GM13976 (cell line): ENCODE results near the gene EDN3.
"Not testable (repeated sequence)": the region's sequence is repeated elsewhere in the genome, so short reads cannot be mapped to it uniquely, and the experiment has no call there.

Experiments
- DNase-seq: peaks from one replicate; pipeline ENCODE4 v3.0.0; 2012; ENCODE audit warnings: low spot score
- in situ Hi-C: fragments of 300-500 bp; cut with MboI; formaldehyde crosslinking; loops from one replicate; pipeline ENCODE4 v1.12.0; 2022; ENCODE audit warnings: low sequenced_read_pairs, mixed read lengths, inconsistent platforms; ENCODE audit not compliant: unreplicated experiment
- TF ChIP-seq, protein P1 (sequence below): IDR thresholded peaks from 2 replicates; pipeline ENCODE4 v1.5.1; 2012; ENCODE audit warnings: borderline replicate concordance, mild to moderate bottlenecking; ENCODE audit not compliant: insufficient read depth; ENCODE audit errors: extremely low read depth, missing control alignments, control extremely low read depth

The EDN3 gene

DNA sequence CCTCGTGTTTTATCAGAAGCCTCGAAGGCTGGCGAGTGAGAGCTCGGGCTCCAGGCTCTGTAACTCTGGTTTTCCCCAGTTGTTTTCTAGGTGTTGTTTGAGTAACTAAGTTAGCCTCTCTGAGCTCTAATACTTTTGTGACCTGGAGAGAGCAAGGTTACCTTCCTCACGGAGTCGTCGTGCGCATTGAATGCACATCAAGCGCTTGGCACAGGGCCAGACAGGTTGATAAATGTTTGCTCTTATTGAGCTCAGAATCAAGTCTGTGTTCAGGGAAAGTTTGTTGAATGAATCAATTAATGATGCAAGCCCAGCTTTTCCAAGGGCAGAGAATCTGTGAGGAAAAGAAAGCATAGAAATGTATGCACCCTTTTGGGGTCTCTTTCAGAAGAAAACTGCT lies 33.5 kb downstream of the EDN3 start:
- TF ChIP-seq, protein P1, sequence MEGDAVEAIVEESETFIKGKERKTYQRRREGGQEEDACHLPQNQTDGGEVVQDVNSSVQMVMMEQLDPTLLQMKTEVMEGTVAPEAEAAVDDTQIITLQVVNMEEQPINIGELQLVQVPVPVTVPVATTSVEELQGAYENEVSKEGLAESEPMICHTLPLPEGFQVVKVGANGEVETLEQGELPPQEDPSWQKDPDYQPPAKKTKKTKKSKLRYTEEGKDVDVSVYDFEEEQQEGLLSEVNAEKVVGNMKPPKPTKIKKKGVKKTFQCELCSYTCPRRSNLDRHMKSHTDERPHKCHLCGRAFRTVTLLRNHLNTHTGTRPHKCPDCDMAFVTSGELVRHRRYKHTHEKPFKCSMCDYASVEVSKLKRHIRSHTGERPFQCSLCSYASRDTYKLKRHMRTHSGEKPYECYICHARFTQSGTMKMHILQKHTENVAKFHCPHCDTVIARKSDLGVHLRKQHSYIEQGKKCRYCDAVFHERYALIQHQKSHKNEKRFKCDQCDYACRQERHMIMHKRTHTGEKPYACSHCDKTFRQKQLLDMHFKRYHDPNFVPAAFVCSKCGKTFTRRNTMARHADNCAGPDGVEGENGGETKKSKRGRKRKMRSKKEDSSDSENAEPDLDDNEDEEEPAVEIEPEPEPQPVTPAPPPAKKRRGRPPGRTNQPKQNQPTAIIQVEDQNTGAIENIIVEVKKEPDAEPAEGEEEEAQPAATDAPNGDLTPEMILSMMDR = no peak
- no peak for DNase-seq
- in situ Hi-C loops = no loop called here

DNA sequence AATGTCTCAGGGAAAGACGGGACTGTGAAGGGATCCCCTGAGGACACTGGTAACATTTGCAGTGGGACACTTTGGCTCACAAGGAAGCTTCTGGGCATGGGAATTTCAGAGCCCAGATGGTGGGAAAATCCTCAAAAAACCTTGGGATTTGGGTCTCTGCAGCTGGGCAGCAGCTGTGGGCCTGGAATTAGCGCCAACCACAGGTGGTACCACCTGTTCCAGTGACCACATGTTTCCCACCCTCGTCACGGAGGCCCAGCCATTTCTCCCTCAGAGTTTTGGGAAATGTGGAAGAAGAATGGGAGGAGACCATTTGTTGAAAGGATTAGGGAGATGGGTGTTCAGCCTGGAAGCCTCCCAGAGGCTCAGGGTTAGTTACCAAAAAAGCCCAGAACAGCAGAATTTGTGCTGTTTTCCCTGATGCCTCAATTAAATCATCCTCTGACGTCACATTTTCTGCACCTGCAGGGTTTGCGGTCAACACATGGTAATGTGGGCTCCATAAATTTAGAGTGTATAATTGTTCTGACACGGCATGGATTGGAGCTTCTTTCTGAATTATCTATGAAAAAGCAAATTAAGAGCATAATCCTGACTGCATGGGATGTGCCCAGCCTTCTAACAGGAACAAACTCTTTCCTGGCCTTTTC lies 34.4 kb downstream of the EDN3 start:
- no peak for DNase-seq
- TF ChIP-seq, protein P1 = no peak
- in situ Hi-C loops = no loop called here

DNA sequence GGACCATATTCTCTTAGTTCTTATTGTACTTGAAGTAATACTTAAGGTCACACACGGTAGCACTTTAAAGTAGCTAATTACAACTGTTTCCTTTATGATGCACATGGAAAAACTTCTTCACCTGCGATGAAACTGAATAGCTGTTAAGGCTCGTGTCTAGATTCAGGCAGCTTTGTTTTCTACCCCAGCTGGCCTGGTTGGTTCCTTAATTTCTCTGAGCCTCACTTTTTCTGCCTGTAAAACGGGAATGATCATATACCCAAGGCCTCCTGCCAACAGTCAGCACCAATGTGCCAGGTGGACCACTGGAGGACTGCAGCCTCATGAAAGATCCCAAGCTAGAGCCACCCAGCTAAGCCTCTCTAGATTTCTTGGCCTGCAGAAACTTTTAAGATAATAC lies 35.0 kb downstream of the EDN3 start:
- TF ChIP-seq, protein P1 = no peak
- in situ Hi-C loops = no loop called here

DNA sequence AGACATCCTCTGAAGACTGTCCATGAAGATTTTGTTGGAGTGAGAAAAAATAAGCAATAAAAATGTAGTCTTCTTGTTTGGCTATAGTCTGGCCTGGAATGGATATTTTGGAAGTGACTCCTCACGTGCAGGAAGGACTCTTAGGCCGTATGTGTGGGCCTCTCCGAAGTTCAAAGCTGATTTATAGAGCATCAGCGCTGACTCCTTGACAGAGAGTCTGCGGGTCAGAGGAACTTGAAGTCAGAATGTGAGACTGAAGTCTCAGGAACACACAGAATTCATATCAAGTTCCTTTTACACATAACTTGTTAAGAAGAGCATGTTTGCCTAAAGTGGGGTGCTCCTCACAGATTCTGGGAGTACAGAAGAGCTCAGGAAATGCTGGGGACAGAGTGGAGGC lies 36.1 kb downstream of the EDN3 start:
- in situ Hi-C loops = no loop called here
- no peak for DNase-seq
- TF ChIP-seq, protein P1 = no peak

More for the DNA sequence above, 35.0 kb downstream of the EDN3 start:
- no peak for DNase-seq

DNA sequence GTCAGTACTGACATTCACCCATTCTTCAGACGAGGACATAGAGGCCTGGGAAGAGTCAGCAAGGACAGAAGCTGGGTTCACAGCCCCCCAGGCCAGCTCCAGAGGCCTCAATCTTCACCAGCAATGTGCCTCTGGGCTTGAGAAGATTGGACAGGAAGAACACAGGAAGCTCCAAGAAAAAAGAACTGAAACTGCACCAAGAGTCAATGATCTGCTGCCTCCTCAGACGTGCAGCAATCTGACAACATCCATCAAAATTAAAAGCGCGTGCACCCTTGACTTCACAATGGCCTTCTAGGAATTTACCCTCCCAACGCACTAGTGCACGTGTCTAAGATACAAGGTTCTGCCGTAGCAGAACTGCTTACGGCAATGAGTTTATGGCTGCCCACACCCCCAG lies 38.0 kb downstream of the EDN3 start:
- in situ Hi-C loops, DNase-seq: not testable (repeated sequence)

DNA sequence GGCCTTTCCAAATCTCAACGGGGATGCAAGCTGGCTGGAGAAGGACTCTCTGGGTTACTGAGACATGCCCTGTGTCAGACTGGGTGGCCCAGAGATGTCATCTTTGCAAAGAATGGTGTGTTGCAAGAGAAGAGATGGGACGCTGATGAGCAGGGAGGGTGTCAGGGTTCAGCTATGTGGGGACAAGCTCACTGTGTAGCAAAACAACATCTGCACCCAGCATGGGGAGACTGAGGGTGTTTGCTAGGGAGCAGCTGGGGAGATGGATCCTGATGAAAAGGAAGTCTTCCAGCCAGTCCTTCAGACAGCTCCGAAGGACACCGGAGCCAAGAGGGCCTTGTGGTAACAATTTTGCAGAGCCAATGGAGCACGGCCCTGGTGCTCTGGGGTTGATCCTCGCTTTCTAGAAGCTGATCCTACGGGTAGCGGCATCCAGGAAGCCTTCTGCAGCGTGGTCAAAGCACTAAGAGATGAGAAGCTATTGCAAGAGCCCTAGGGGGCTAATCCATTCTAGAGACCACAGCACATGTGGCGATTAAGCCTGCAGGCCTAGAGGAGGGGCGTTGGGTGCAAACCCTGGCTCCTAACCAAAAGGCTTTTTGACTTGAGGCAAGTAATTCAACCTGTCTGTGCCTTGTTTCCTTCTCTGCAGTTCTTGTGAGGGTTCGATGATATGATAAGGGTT lies 39.9 kb downstream of the EDN3 start:
- in situ Hi-C loops = no loop called here
- TF ChIP-seq, protein P1 = no peak

DNA sequence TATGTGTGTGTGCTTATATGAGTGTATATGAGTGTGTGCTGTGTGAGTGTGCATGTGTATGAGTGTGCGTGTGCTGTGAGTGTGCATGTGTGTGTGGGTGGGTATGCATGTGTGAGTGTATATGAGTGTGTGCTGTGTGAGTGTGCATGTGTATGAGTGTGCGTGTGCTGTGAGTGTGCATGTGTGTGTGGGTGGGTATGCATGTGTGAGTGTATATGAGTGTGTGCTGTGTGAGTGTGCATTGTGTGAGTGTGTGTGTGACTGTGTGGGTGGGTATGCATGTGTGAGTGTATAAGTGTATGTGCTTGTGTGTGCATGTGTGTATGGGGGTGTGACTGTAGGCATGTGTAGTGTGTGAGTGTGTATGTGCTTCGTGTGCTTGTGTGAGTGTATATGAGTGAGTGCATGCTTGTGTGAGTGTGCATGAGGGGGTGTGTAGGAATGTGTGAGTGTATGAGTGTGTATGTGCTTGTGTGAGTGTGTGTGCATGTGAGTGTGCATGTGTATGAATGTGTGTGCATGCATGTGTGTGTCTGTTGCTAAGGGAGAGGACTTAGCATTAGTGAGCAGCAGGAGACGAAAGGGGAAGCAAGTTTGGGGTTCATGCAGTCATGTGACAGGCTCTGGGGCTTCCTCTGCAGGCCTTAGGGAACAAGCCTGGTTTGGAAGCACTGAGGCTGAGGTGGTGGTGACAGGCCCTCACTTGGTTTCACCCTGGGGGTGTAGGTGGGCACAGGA lies 41.0 kb downstream of the EDN3 start:
- in situ Hi-C loops, DNase-seq: not testable (repeated sequence)

More for the DNA sequence above, 39.9 kb downstream of the EDN3 start:
- no peak for DNase-seq
